A549 (cell line): ENCODE data around the gene TCF4. TPM values are rescaled to one million over a fixed set of nuclear protein-coding genes. Genes with fewer than 3 reads are reported as not detected.

ENCODE experiments used
- ATAC-seq, 2 experiments: fragments of 200-7000 bp in 1 of 2; fragments of >200 bp in 1 of 2; cut with Nextera tagmentation in 1 of 2; cut with Tn5 transposase in 1 of 2; 3 replicates each; pipeline versions ENCODE4 v1.8.0 to v1.9.1; 2018 to 2020; ENCODE audit warnings: mild to moderate bottlenecking in 1 of 2, moderate library complexity in 1 of 2
- CTCF ChIA-PET: fragments of 300-600 bp; sonication (Branson Sonifier 250); formaldehyde crosslinking; extraction: SDS; loops from one replicate; lab custom pipeline; 2021; ENCODE audit warnings: antibody characterized with exemption, inconsistent platforms; lab: Yijun Ruan, JAX
- POLR2A ChIA-PET: fragments of 350-600 bp; formaldehyde crosslinking; extraction: SDS; loops from one replicate; lab custom pipeline; 2021; ENCODE audit warnings: antibody characterized with exemption, inconsistent platforms; lab: Yijun Ruan, JAX
- DNase-seq, 2 experiments: peaks; one replicate each; pipeline versions ENCODE4 v3.0.0 to v3.0.0-alpha.2; 2011 to 2016; ENCODE audit warnings: low read depth in 1 of 2, low spot score in 1 of 2
- FAIRE-seq: peaks from 2 replicates; lab custom pipeline; 2011; peaks lifted over from hg19 to GRCh38; lab: Jason Lieb, UNC
- H3K27ac ChIP-seq, 2 experiments: fragments of >200 bp; sonication (Bioruptor Twin); formaldehyde crosslinking; 3 replicates each; pipeline ENCODE4 v1.5.1; 2016 to 2017
- H3K4me1 ChIP-seq: fragments of >200 bp; sonication (Bioruptor Twin); formaldehyde crosslinking; 3 replicates; pipeline ENCODE4 v1.6.1; 2016
- H3K4me2 ChIP-seq: fragments of >200 bp; sonication (Bioruptor Twin); formaldehyde crosslinking; 3 replicates; pipeline ENCODE4 v1.6.1; 2016
- H3K4me3 ChIP-seq: fragments of >200 bp; sonication (Bioruptor Twin); formaldehyde crosslinking; 3 replicates; pipeline ENCODE4 v1.5.1; 2016
- H3K9me3 ChIP-seq: fragments of >200 bp; sonication (Bioruptor Twin); formaldehyde crosslinking; 3 replicates; pipeline ENCODE4 v1.6.1; 2016
- CBX2 ChIP-seq: fragments of 200-600 bp; sonication (generic); IDR thresholded peaks from 2 replicates; pipeline ENCODE4 v1.6.1; 2016; ENCODE audit warnings: low read depth, mild to moderate bottlenecking, borderline replicate concordance
- CHD2 ChIP-seq: fragments of 150-350 bp; IDR thresholded peaks from 2 replicates; pipeline ENCODE4 v1.6.1; 2014; ENCODE audit warnings: low read length; ENCODE audit not compliant: partially characterized antibody
- CHD4 ChIP-seq: fragments of 200-600 bp; sonication (generic); IDR thresholded peaks from 2 replicates; pipeline ENCODE4 v1.6.1; 2016; ENCODE audit warnings: antibody characterized with exemption, mild to moderate bottlenecking, borderline replicate concordance
- CTCF ChIP-seq: fragments of >200 bp; sonication (Bioruptor Twin); formaldehyde crosslinking; IDR thresholded peaks from 3 replicates; pipeline ENCODE4 v1.5.1; 2016
- EHF ChIP-seq: fragments of 250-450 bp; sonication (Bioruptor Pico); IDR thresholded peaks from 2 replicates; pipeline ENCODE4 v1.5.0; 2020; ENCODE audit warnings: mild to moderate bottlenecking
- EHMT2 ChIP-seq: fragments of 200-600 bp; sonication (generic); IDR thresholded peaks from 2 replicates; pipeline ENCODE4 v1.6.1; 2016; ENCODE audit warnings: antibody characterized with exemption, low read depth, mild to moderate bottlenecking, moderate library complexity
- ELK1 ChIP-seq: fragments of 150-350 bp; IDR thresholded peaks from 2 replicates; pipeline ENCODE4 v1.6.1; 2014; ENCODE audit warnings: low read depth, mild to moderate bottlenecking, low read length
- FOSL2 ChIP-seq, 2 experiments: fragments of 450-650 bp in 1 of 2; fragments of >200 bp in 1 of 2; sonication (Bioruptor Twin) in 1 of 2; formaldehyde crosslinking; IDR thresholded peaks; 2 replicates each; pipeline versions ENCODE4 v1.5.0 to v1.6.1; 2016 to 2020; ENCODE audit warnings: mild to moderate bottlenecking in 1 of 2, moderate library complexity in 1 of 2
- HOXA7 ChIP-seq: fragments of 250-450 bp; sonication (Bioruptor Pico); IDR thresholded peaks from 2 replicates; pipeline ENCODE4 v1.5.0; 2020; ENCODE audit warnings: mild to moderate bottlenecking, moderate library complexity
- JUN ChIP-seq, 2 experiments: fragments of >200 bp; sonication (Bioruptor Twin); formaldehyde crosslinking; IDR thresholded peaks; 2 replicates in 1 of 2; 3 replicates in 1 of 2; pipeline ENCODE4 v1.6.1; 2016 to 2017
- JUNB ChIP-seq: fragments of >200 bp; sonication (Bioruptor Twin); formaldehyde crosslinking; IDR thresholded peaks from 2 replicates; pipeline ENCODE4 v1.6.1; 2016
- KDM1A ChIP-seq: fragments of 200-600 bp; sonication (generic); IDR thresholded peaks from 2 replicates; pipeline ENCODE4 v1.6.1; 2016; ENCODE audit warnings: low read depth, mild to moderate bottlenecking
- KDM5A ChIP-seq: fragments of 200-600 bp; sonication (generic); IDR thresholded peaks from 2 replicates; pipeline ENCODE4 v1.6.1; 2016; ENCODE audit warnings: antibody characterized with exemption, mild to moderate bottlenecking
- MAX ChIP-seq: IDR thresholded peaks from 2 replicates; pipeline ENCODE4 v1.6.1; 2012
- MAZ ChIP-seq: fragments of 150-350 bp; IDR thresholded peaks from 2 replicates; pipeline ENCODE4 v1.6.1; 2014; ENCODE audit warnings: antibody characterized with exemption, low read depth, low read length, borderline replicate concordance
- MYC ChIP-seq: IDR thresholded peaks from 2 replicates; pipeline ENCODE4 v1.6.1; 2012; ENCODE audit warnings: mild to moderate bottlenecking, inconsistent platforms, low read length, improper control_type of control experiment, borderline replicate concordance
- NFE2L2 ChIP-seq: fragments of 150-350 bp; conservative IDR thresholded peaks from 2 replicates; pipeline ENCODE4 v1.6.1; 2014; ENCODE audit warnings: low read length
- NPAS2 ChIP-seq: fragments of 250-450 bp; sonication (Bioruptor Pico); IDR thresholded peaks from 2 replicates; pipeline ENCODE4 v1.8.0; 2022; ENCODE audit warnings: mild to moderate bottlenecking, moderate library complexity, borderline replicate concordance
- PBX3 ChIP-seq: IDR thresholded peaks from 2 replicates; pipeline ENCODE4 v1.6.1; 2012
- PHF8 ChIP-seq: fragments of 200-600 bp; sonication (generic); IDR thresholded peaks from 2 replicates; pipeline ENCODE4 v1.6.1; 2016; ENCODE audit warnings: low read depth, mild to moderate bottlenecking, antibody characterized with exemption, moderate library complexity, borderline replicate concordance
- RFX5 ChIP-seq: fragments of 450-650 bp; IDR thresholded peaks from 2 replicates; pipeline ENCODE4 v1.7.1; 2014; ENCODE audit warnings: antibody characterized with exemption, mild to moderate bottlenecking, moderate library complexity
- SMC3 ChIP-seq: fragments of >200 bp; sonication (Bioruptor Twin); formaldehyde crosslinking; IDR thresholded peaks from 3 replicates; pipeline ENCODE4 v1.6.1; 2018; ENCODE audit warnings: inconsistent platforms
- TFCP2L1 ChIP-seq: fragments of 250-450 bp; sonication (Bioruptor Pico); IDR thresholded peaks from 2 replicates; pipeline ENCODE4 v1.5.0; 2021; ENCODE audit warnings: mild to moderate bottlenecking
- USF2 ChIP-seq: fragments of 450-650 bp; IDR thresholded peaks from 2 replicates; pipeline ENCODE4 v1.6.1; 2014; ENCODE audit warnings: antibody characterized with exemption
- WGBS: methylation state at CpG from one replicate; pipeline ENCODE4 v1.1.6; 2017; ENCODE audit errors: missing lambda C conversion rate; 5-methylcytosine and 5-hydroxymethylcytosine counted together
- polyA plus RNA-seq, 4 experiments: library from polyadenylated mRNA; depleted of rRNA in 3 of 4; stranded (reverse); fragments of >200 nt; fragmentation: RNase III in 1 of 4; extraction: RNeasy Plus Mini Kit Qiagen cat#74134 plus additional on column Dnase treatment in 1 of 4; gene quantifications; 2 replicates in 3 of 4; 3 replicates in 1 of 4; pipeline ENCODE4 v1.2.3, GENCODE V29; 2011 to 2017
- TF ChIP-seq, protein P1 (sequence below): fragments of >200 bp; sonication (Bioruptor Twin); formaldehyde crosslinking; IDR thresholded peaks from 3 replicates; pipeline ENCODE4 v1.6.1; 2016

Gene TCF4
- polyA plus RNA-seq, 2 of the 4 experiments (the other 2 are of a cell fraction): 3.0 to 4.0 TPM

GRCh38 chr18:55346387-55346786 is 241.6 kb downstream of the TCF4 start:
- FAIRE-seq (no peak), DNase-seq (no peak), ATAC-seq (no peak)
- ChIA-PET POLR2A (no interaction called here), CTCF (no interaction called here)
- 43% methylated on average over 3 of the region's 3 CpGs for WGBS
- Histone ChIP-seq H3K27ac (no peak overlapping the region), H3K4me3 (no peak overlapping the region), H3K4me1 (0 out of 3 replicates have a peak, but pooled peaks cover 7% of the 10 kb centered on the region), H3K9me3 (no peaks in the 10 kb centered on the region), H3K4me2 (no peak overlapping the region)
- no peak for TF ChIP-seq KDM1A
- no peak for TF ChIP-seq CTCF
- TF ChIP-seq USF2: no peak
- no peak for TF ChIP-seq MYC
- no peak for TF ChIP-seq CHD4
- TF ChIP-seq MAZ: no peak
- no peak for TF ChIP-seq CHD2
- TF ChIP-seq FOSL2 (IDR thresholded peaks at IDR 0.05): no peak
- TF ChIP-seq FOSL2 (CRISPR knock-in tag; IDR thresholded peaks at IDR 0.05): no peak
- TF ChIP-seq HOXA7 (CRISPR knock-in tag): no peak
- no peak for TF ChIP-seq JUN (IDR thresholded peaks at IDR 0.05)
- no peak for TF ChIP-seq NPAS2 (CRISPR knock-in tag)
- TF ChIP-seq JUNB: no peak
- no peak for TF ChIP-seq CBX2
- TF ChIP-seq EHMT2: no peak
- TF ChIP-seq SMC3: no peak
- no peak for TF ChIP-seq ELK1
- TF ChIP-seq RFX5: no peak
- no peak for TF ChIP-seq PBX3

DNA sequence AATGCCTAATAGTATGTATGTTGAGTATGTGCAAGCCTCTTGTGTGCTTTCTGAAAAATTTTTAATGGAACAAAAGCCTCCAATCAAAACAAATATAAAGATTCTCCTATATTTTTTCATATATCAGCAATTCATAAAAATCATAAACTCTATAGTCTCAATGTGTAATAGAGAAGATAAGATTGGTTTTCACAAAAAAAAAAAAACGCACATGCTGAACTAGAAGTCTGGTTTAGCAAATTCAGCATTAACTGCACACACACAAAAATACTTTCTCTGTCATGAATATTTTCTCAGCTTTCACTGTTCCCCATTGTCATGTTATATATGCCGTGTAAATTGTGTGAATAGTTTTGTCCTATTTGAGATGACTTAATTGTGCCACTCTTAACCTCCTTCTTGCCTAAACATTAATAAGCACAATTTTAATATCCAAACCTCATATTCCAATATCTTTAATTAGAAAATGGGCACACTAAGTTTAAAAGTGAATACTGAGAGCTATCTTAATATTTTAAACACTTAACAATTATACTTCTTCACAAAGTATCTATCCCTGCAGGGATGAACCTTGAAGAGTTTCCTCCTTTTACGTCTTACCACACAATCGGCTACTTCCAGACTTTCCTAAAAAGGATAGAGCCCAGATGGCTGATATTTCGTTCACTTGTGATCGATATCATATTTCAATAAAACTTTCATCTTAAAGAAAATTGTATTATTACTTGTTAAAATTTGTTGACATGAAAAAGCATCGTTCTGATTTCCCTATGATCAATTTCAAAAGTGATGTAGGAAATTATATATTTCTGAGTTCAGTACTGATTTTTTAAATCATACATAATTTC is 242.7 kb downstream of the TCF4 start:
- no peak for ATAC-seq
- FAIRE-seq: no peak
- H3K4me2 ChIP-seq: no peak overlapping the region
- H3K4me1 ChIP-seq: no peaks in the 10 kb centered on the region
- no peak for TF ChIP-seq EHF (CRISPR knock-in tag)
- TF ChIP-seq PHF8: no peak
- TF ChIP-seq TFCP2L1 (CRISPR knock-in tag): no peak
- TF ChIP-seq FOSL2 (IDR thresholded peaks at IDR 0.05): no peak
- TF ChIP-seq FOSL2 (CRISPR knock-in tag; IDR thresholded peaks at IDR 0.05): no peak
- TF ChIP-seq, protein P1, sequence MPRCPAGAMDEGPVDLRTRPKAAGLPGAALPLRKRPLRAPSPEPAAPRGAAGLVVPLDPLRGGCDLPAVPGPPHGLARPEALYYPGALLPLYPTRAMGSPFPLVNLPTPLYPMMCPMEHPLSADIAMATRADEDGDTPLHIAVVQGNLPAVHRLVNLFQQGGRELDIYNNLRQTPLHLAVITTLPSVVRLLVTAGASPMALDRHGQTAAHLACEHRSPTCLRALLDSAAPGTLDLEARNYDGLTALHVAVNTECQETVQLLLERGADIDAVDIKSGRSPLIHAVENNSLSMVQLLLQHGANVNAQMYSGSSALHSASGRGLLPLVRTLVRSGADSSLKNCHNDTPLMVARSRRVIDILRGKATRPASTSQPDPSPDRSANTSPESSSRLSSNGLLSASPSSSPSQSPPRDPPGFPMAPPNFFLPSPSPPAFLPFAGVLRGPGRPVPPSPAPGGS: no peak
- TF ChIP-seq CHD4: no peak
- TF ChIP-seq NFE2L2: no peak
- TF ChIP-seq KDM5A: no peak
- TF ChIP-seq MAX: no peak
- 70% methylated on average over 7 of the region's 7 CpGs for WGBS
- H3K9me3 ChIP-seq: no peaks in the 10 kb centered on the region
- ChIA-PET POLR2A (no interaction called here), CTCF (interaction anchor here (0.8 to 2.4 kb wide), 3 partner anchors 8 to 1231 kb away, joined by 3 to 8 read pairs (median 6); no protein-coding TSS in a partner anchor)
- no peak overlapping the region for H3K27ac ChIP-seq
- H3K4me3 ChIP-seq: no peak overlapping the region
- no peak for DNase-seq
